ENCODE data around the gene TNFRSF6B. TPM values are rescaled to one million over a fixed set of nuclear protein-coding genes. Genes with fewer than 3 reads are reported as not detected.

The TNFRSF6B gene
- total RNA-seq, 2 experiments from 2014 or later = not detected

- POLR2A ChIA-PET = interaction anchor here (1.1 to 1.5 kb wide), 2 partner anchors 10 to 12 kb away, joined by 3 read pairs; no protein-coding TSS in a partner anchor
- Mint-ChIP-seq H3K4me3 (no peak overlapping the region), H3K9me3 (no peaks in the 10 kb centered on the region), H3K36me3 (peaks cover 15% of the 10 kb centered on the region), H3K4me1 (ENCODE audit: low read depth) (peaks cover 15% of the 10 kb centered on the region), H3K27ac (no peak overlapping the region), H3K27me3 (no peaks in the 10 kb centered on the region)
- no peak for DNase-seq
- CTCF ChIA-PET = no interaction called here
- intact Hi-C loops (cut with micrococcal nuclease) = no loop called here
Measured at GRCh38 chr20:63689046-63690002, 7.1 kb upstream of the TNFRSF6B start.

- Mint-ChIP-seq H3K27me3 (no peaks in the 10 kb centered on the region), H3K36me3 (peaks cover 13% of the 10 kb centered on the region), H3K9me3 (no peaks in the 10 kb centered on the region), H3K27ac (no peak overlapping the region), H3K4me3 (no peak overlapping the region), H3K4me1 (ENCODE audit: low read depth) (peaks cover 13% of the 10 kb centered on the region)
- intact Hi-C loops (cut with micrococcal nuclease) = no loop called here
- DNase-seq = no peak
- POLR2A ChIA-PET = no interaction called here
- CTCF ChIA-PET = no interaction called here
Measured at GRCh38 chr20:63690003-63690897, 6.2 kb upstream of the TNFRSF6B start.

DNA sequence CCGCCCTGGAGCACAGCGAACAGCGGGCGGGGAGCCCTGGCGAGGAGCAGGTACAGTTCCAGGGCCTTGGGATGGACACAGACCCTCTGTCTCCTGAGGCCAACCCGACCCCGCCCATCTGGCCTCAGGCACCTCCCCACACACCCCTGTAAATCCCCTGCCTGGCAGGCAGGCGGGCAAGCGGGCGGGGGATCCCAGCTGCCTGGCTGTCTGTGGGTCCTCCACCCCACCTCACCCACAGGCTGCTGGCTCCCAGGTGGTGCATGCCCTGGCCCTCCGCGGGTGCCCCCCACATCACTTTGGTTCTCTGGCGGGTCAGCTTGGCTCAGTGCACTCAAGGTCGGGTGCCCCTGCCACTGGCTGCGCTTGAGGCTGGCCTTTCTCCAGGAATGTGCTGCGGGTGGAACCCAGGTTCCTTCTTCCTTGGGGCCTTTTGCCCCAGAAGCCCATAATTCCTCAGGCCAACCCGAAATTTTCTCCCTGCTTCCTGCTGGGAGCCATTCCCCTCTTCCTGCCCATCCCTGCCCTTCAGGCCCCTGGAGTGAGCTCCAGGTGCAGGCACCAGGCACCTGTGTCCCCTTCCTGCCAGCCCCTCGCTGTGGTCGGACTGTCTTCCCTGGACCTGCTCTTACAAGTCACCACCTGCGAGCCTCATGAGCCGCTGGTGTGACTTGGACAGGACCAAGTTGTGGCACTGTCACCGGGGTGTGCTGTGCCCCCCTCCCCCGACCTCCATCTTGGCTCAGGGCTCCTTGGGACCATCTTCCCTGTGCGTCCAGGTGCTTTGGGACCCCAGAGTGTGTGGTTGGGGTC is 5.3 kb upstream of the TNFRSF6B start:
- intact Hi-C loops (cut with micrococcal nuclease) = no loop called here
- Mint-ChIP-seq H3K4me3 (no peak overlapping the region), H3K27ac (no peak overlapping the region), H3K36me3 (peaks cover 15% of the 10 kb centered on the region), H3K27me3 (no peaks in the 10 kb centered on the region), H3K4me1 (ENCODE audit: low read depth) (peaks cover 15% of the 10 kb centered on the region), H3K9me3 (no peaks in the 10 kb centered on the region)
- no peak for DNase-seq
- CTCF ChIA-PET = no interaction called here
- POLR2A ChIA-PET = no interaction called here

- Mint-ChIP-seq H3K27me3 (no peaks in the 10 kb centered on the region), H3K27ac (no peak overlapping the region)
Measured at GRCh38 chr20:63691711-63692435, 4.6 kb upstream of the TNFRSF6B start.

DNA sequence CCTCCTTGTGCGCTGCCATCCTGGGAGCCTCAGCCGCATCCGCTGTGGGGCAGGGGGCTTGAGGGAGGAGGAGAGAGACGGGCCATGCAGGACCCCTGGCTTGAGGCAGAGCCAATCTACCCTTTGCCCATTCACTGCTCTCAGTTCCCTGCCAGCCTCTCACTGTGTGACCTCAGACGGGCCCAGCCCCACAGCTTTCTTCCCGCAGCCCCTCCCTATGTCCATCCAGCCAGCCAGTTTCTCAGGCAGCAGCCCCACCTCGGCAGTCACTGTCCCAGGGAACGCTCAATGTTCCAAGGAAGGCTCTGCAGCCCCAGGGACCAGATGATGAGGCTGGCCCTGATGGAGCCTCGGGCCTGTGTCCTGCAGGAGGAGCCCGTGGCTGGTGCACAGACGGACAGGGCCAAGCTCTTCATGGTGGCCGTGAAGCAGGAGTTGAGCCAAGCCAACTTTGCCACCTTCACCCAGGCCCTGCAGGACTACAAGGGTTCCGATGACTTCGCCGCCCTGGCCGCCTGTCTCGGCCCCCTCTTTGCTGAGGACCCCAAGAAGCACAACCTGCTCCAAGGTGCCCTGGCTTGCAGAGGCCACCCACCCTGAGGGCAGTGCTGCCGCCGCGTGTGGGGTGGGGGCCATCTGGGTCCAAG is 3.9 kb upstream of the TNFRSF6B start:
- peaks cover 18% of the 10 kb centered on the region for H3K36me3 Mint-ChIP-seq
- CTCF ChIA-PET = interaction anchor here (0.5 kb wide), 1 partner anchor 13 kb away, joined by 3 read pairs; no protein-coding TSS in a partner anchor

More at GRCh38 chr20:63691711-63692435, 4.6 kb upstream of the TNFRSF6B start:
- POLR2A ChIA-PET = no interaction called here
- no peak for DNase-seq
- peaks cover 10% of the 10 kb centered on the region for H3K4me1 Mint-ChIP-seq (ENCODE audit: low read depth)
- peaks cover 15% of the 10 kb centered on the region for H3K36me3 Mint-ChIP-seq
- intact Hi-C loops (cut with micrococcal nuclease) = no loop called here
- CTCF ChIA-PET = interaction anchor here (0.5 kb wide), 1 partner anchor 12 kb away, joined by 3 read pairs; no protein-coding TSS in a partner anchor
- no peaks in the 10 kb centered on the region for H3K9me3 Mint-ChIP-seq
- H3K4me3 Mint-ChIP-seq = no peak overlapping the region

DNA sequence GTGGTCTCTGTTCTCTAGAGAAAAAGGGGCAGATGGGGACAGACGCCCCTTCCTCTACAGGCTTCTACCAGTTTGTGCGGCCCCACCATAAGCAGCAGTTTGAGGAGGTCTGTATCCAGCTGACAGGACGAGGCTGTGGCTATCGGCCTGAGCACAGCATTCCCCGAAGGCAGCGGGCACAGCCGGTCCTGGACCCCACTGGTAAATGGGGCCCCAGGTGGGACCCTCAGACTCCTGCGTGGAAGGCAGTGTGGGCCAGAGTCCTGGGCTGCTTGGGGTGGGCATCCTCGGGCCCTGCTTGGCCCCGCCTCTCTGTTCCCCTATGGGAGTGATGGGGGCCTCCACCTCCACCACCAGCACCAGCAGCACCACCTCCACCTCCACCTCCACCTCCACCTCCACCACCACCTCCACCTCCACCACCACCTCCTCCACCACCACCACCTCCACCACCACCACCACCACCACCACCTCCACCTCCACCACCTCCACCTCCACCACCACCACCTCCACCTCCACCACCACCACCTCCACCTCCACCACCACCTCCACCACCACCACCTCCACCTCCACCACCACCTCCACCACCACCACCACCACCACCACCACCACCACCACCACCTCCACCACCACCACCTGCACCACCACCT is 3.2 kb upstream of the TNFRSF6B start:
- POLR2A ChIA-PET = no interaction called here
- Mint-ChIP-seq H3K9me3 (no peaks in the 10 kb centered on the region), H3K4me3 (no peak overlapping the region), H3K4me1 (ENCODE audit: low read depth) (peaks cover 20% of the 10 kb centered on the region), H3K36me3 (peaks cover 21% of the 10 kb centered on the region), H3K27ac (no peak overlapping the region), H3K27me3 (no peaks in the 10 kb centered on the region)
- no peak for DNase-seq
- CTCF ChIA-PET = no interaction called here
- intact Hi-C loops (cut with micrococcal nuclease) = no loop called here

More for the DNA sequence above, 3.9 kb upstream of the TNFRSF6B start:
- no peaks in the 10 kb centered on the region for H3K27me3 Mint-ChIP-seq
- no peak overlapping the region for H3K4me3 Mint-ChIP-seq
- DNase-seq = no peak
- H3K27ac Mint-ChIP-seq = peak overlapping the region; percentile 34
- POLR2A ChIA-PET = no interaction called here
- intact Hi-C loops (cut with micrococcal nuclease) = no loop called here
- peaks cover 16% of the 10 kb centered on the region for H3K4me1 Mint-ChIP-seq (ENCODE audit: low read depth)
- H3K9me3 Mint-ChIP-seq = no peaks in the 10 kb centered on the region

- Mint-ChIP-seq H3K27ac (peak overlapping the region; percentile 72), H3K27me3 (no peaks in the 10 kb centered on the region), H3K4me1 (ENCODE audit: low read depth) (peaks cover 25% of the 10 kb centered on the region), H3K9me3 (no peaks in the 10 kb centered on the region), H3K36me3 (peaks cover 21% of the 10 kb centered on the region), H3K4me3 (peak overlapping the region; percentile 12)
- intact Hi-C loops (cut with micrococcal nuclease) = no loop called here
- ChIA-PET POLR2A (interaction anchor here (1.0 kb wide), 1 partner anchor 43 kb away, joined by 3 read pairs; the partner anchor contains the start of gene LIME1), CTCF (no interaction called here)
- no peak for DNase-seq
Measured at GRCh38 chr20:63693733-63694583, 2.5 kb upstream of the TNFRSF6B start.

- no peaks in the 10 kb centered on the region for H3K27me3 Mint-ChIP-seq
- no peaks in the 10 kb centered on the region for H3K9me3 Mint-ChIP-seq
- H3K36me3 Mint-ChIP-seq = peaks cover 21% of the 10 kb centered on the region
- ChIA-PET CTCF (no interaction called here), POLR2A (interaction anchor here (1.0 kb wide), 1 partner anchor 42 kb away, joined by 3 read pairs; the partner anchor contains the start of gene LIME1)
- DNase-seq = no peak
- intact Hi-C loops (cut with micrococcal nuclease) = loop anchor here (5.0 kb wide), 2 partner anchors 58 to 158 kb away; partner anchors contain the start of gene PTK6
- H3K27ac Mint-ChIP-seq = no peak overlapping the region
- no peak overlapping the region for H3K4me3 Mint-ChIP-seq
- peaks cover 31% of the 10 kb centered on the region for H3K4me1 Mint-ChIP-seq (ENCODE audit: low read depth)
Measured at GRCh38 chr20:63694584-63695423, 1.6 kb upstream of the TNFRSF6B start.
